Measurements from ENCODE around the gene RC3H1.

The RC3H1 gene

GRCh38 chr1:174007851-174008250 is 14.3 kb downstream of the RC3H1 start:
- Histone ChIP-seq H3K4me1 (peaks cover 0 to 44% (median 18%) of the 10 kb centered on the region in 4 donors), H3K27me3 (no peaks in the 10 kb centered on the region), H3K4me3 (no peak overlapping the region), H3K36me3 (no peaks in the 10 kb centered on the region), H3K27ac (no peak overlapping the region), H3K9me3 (no peaks in the 10 kb centered on the region)
- intact Hi-C loops (cut with DNase I; ENCODE audit: low total_unique reads), result no loop called here
- TF ChIP-seq, protein P1, sequence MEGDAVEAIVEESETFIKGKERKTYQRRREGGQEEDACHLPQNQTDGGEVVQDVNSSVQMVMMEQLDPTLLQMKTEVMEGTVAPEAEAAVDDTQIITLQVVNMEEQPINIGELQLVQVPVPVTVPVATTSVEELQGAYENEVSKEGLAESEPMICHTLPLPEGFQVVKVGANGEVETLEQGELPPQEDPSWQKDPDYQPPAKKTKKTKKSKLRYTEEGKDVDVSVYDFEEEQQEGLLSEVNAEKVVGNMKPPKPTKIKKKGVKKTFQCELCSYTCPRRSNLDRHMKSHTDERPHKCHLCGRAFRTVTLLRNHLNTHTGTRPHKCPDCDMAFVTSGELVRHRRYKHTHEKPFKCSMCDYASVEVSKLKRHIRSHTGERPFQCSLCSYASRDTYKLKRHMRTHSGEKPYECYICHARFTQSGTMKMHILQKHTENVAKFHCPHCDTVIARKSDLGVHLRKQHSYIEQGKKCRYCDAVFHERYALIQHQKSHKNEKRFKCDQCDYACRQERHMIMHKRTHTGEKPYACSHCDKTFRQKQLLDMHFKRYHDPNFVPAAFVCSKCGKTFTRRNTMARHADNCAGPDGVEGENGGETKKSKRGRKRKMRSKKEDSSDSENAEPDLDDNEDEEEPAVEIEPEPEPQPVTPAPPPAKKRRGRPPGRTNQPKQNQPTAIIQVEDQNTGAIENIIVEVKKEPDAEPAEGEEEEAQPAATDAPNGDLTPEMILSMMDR (IDR thresholded peaks at IDR 0.05), result no peak
- DNase-seq, result no peak

DNA sequence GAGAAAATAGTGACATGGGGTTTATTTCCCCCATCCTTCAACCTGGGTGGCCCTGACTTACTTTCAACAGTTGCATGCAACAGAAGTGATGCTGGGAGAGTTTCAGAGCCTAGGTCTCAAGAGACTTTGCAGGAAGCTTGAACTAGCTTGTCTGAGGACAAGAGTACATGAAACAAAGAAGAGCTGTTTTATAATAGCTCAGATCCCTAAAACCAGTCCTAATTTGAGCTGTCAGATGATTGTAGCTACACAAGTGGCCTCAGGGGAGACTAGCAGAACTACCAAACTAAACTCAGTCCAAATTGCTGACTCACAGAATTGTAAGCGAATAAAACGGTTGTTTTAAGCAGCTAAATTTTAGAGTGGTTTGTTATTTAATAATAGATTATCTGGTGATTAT is 17.1 kb downstream of the RC3H1 start:
- no peaks in the 10 kb centered on the region for H3K9me3 ChIP-seq
- H3K4me3 ChIP-seq, result no peak overlapping the region
- no peaks in the 10 kb centered on the region for H3K36me3 ChIP-seq
- TF ChIP-seq, protein P1 (IDR thresholded peaks at IDR 0.05), result no peak
- no peak for DNase-seq
- no peaks in the 10 kb centered on the region for H3K27me3 ChIP-seq
- intact Hi-C loops (cut with DNase I; ENCODE audit: low total_unique reads), result no loop called here
- no peak overlapping the region for H3K27ac ChIP-seq
- peaks cover 0 to 52% (median 19%) of the 10 kb centered on the region in 4 donors for H3K4me1 ChIP-seq

GRCh38 chr1:174003867-174004266 is 18.3 kb downstream of the RC3H1 start:
- peaks cover 0 to 47% (median 19%) of the 10 kb centered on the region in 4 donors for H3K4me1 ChIP-seq
- intact Hi-C loops (cut with DNase I; ENCODE audit: low total_unique reads), result no loop called here

GRCh38 chr1:174001573-174001972 is 20.6 kb downstream of the RC3H1 start:
- intact Hi-C loops (cut with DNase I; ENCODE audit: low total_unique reads), result no loop called here
- Histone ChIP-seq H3K36me3 (peaks cover 0 to 4% (median 0%) of the 10 kb centered on the region in 3 donors), H3K4me1 (peaks cover 0 to 50% (median 19%) of the 10 kb centered on the region in 4 donors), H3K27me3 (no peaks in the 10 kb centered on the region), H3K4me3 (no peak overlapping the region), H3K27ac (no peak overlapping the region), H3K9me3 (no peaks in the 10 kb centered on the region)
- no peak for DNase-seq
- TF ChIP-seq, protein P1 (IDR thresholded peaks at IDR 0.05), result no peak

More at GRCh38 chr1:174003867-174004266, 18.3 kb downstream of the RC3H1 start:
- Histone ChIP-seq H3K27ac (no peak overlapping the region), H3K36me3 (no peaks in the 10 kb centered on the region), H3K9me3 (no peaks in the 10 kb centered on the region), H3K27me3 (no peaks in the 10 kb centered on the region), H3K4me3 (no peak overlapping the region)
- TF ChIP-seq, protein P1 (IDR thresholded peaks at IDR 0.05), result no peak
- no peak for DNase-seq

DNA sequence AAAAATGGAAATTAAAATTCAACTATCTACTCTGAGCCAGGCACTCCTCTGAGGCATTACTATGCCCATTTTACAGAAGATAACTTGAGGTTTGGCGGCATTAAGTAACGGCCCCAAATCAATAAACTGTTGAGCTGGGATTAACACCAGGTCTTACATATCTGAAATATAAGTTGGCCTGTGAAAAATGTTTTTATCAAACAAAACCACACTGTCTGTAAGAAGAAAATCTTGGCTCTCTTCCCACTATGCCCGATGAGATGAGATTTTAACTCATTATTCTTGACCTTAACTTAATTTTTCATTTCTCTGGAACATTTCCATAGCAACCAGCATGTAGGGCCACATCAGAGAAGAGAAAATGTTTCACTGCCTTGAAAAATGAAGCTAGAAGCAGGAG is 21.8 kb downstream of the RC3H1 start:
- intact Hi-C loops (cut with DNase I; ENCODE audit: low total_unique reads), result no loop called here
- Histone ChIP-seq H3K36me3 (peaks cover 0 to 12% (median 0%) of the 10 kb centered on the region in 3 donors), H3K4me1 (peaks cover 0 to 44% (median 10%) of the 10 kb centered on the region in 4 donors), H3K27me3 (no peaks in the 10 kb centered on the region), H3K27ac (no peak overlapping the region), H3K9me3 (no peaks in the 10 kb centered on the region), H3K4me3 (no peak overlapping the region)
- TF ChIP-seq, protein P1 (IDR thresholded peaks at IDR 0.05), result no peak
- no peak for DNase-seq

DNA sequence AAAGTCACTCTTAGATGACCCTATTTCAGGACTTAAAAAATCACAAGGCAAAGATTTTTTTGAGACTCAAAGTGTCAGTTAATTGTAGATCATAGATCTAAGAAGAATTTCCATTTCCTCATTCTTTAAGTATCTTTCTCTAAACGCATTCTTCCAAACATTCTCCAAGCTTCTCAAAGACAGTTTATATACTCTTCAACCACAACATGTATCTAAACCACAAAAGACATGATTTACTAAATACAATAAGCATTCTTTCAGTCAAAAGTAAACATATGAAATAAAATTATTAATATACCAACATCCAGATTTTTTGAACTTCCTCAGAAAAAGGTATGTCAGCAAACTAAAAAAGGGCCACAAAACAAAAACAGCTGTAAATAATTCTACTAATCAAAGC is 24.4 kb downstream of the RC3H1 start:
- H3K36me3 ChIP-seq, result peaks cover 0 to 22% (median 4%) of the 10 kb centered on the region in 3 donors
- no peaks in the 10 kb centered on the region for H3K9me3 ChIP-seq
- peaks cover 0 to 34% (median 4%) of the 10 kb centered on the region in 4 donors for H3K4me1 ChIP-seq
- H3K4me3 ChIP-seq, result no peak overlapping the region
- TF ChIP-seq, protein P1 (IDR thresholded peaks at IDR 0.05), result no peak
- no peak overlapping the region for H3K27ac ChIP-seq
- DNase-seq, result no peak
- intact Hi-C loops (cut with DNase I; ENCODE audit: low total_unique reads), result no loop called here
- H3K27me3 ChIP-seq, result no peaks in the 10 kb centered on the region

Data from tibial artery (tissue), 4 donors.